ENCODE measurements around the gene CCNY. TPM values are rescaled to one million over a fixed set of nuclear protein-coding genes. Genes with fewer than 3 reads are reported as not detected.

CCNY gene
- total RNA-seq, 2 donors from 2014 or later: 31.6 to 54.0 TPM

DNA sequence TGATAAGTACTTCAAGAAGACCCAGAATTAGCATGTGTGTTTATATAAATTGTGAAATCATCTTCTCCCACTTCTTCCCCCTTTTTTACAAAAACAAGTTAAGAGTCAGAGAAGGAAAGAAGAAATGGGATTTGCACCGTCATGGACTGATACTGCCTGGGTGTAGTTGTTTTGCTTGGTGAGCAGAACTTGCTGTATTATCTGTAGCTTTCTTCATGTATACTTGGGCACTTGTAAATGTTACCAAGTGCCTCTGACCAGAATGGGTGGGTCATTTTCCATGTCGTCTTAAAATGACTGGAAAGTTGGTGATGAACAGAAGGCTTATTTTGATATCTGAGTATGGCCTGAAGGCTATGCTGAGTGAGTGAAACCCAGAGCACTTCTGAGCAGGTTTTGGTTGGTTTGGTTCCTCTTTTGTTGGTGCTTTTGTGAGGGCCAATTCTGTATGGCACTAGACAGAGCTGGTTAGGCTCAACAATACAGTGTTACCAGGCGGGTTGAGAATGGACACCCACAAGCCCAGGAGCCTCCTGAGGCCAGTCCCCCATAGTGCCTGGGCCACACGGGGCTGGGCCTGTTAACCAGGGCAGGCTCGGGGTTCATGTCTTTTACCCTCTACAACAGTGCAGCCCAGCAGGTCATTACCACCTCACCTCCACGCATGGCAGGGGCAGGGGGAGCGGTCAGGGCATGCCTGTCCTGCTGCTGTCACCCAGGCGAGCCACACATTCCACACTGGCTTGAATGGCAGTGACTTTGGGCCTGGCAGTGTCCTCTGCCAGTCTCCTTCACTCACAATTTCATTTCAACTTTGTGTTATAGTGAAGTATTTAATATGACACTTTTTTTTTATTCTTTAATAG lies 115.1 kb downstream of the CCNY start:
- no peaks in the 10 kb centered on the region for H3K9me3 ChIP-seq
- H3K4me1 ChIP-seq (replicated peaks): no peaks in the 10 kb centered on the region
- H3K36me3 ChIP-seq: no peaks in the 10 kb centered on the region
- 85% methylated on average over 8 of the region's 8 CpGs for WGBS
- intact Hi-C loops (cut with DNase I): no loop called here
- no peak overlapping the region for H3K4me3 ChIP-seq
- TF ChIP-seq POLR2AphosphoS5 (IDR thresholded peaks at IDR 0.05) (no peak), POLR2A (IDR thresholded peaks at IDR 0.05) (no peak)
- TF ChIP-seq, protein P1, sequence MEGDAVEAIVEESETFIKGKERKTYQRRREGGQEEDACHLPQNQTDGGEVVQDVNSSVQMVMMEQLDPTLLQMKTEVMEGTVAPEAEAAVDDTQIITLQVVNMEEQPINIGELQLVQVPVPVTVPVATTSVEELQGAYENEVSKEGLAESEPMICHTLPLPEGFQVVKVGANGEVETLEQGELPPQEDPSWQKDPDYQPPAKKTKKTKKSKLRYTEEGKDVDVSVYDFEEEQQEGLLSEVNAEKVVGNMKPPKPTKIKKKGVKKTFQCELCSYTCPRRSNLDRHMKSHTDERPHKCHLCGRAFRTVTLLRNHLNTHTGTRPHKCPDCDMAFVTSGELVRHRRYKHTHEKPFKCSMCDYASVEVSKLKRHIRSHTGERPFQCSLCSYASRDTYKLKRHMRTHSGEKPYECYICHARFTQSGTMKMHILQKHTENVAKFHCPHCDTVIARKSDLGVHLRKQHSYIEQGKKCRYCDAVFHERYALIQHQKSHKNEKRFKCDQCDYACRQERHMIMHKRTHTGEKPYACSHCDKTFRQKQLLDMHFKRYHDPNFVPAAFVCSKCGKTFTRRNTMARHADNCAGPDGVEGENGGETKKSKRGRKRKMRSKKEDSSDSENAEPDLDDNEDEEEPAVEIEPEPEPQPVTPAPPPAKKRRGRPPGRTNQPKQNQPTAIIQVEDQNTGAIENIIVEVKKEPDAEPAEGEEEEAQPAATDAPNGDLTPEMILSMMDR (IDR thresholded peaks at IDR 0.05): no peak
- no peaks in the 10 kb centered on the region for H3K27me3 ChIP-seq (replicated peaks; ENCODE audit: insufficient read depth)
- no peak for DNase-seq (ENCODE audit: low spot score)
- no peak overlapping the region for H3K27ac ChIP-seq

DNA sequence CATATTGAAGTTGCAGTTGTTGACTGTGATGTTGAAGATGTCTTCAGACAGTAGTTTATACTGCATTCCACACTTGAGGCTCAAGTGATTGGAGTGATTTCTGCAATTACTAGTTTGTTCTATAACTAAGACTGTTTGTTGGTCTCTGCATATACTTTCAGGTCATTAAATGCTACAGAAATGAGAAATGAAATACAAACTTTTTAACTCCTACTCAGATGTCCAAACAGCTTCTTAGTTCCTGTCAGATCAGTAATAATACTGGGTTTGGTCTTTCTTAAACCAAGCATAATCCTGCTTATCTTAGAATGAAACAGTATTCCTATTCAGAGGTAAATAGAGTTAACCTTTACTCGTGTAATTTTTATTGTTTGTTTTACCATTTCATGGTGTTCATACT lies 115.9 kb downstream of the CCNY start:
- intact Hi-C loops (cut with DNase I): no loop called here
- no peaks in the 10 kb centered on the region for H3K9me3 ChIP-seq
- WGBS: 8% methylated on average over 1 of the region's 1 CpG
- H3K27me3 ChIP-seq (replicated peaks; ENCODE audit: insufficient read depth): no peaks in the 10 kb centered on the region
- no peaks in the 10 kb centered on the region for H3K36me3 ChIP-seq
- no peak overlapping the region for H3K27ac ChIP-seq
- TF ChIP-seq POLR2A (IDR thresholded peaks at IDR 0.05): no peak
- TF ChIP-seq, protein P1 (IDR thresholded peaks at IDR 0.05): no peak
- no peak for TF ChIP-seq POLR2AphosphoS5 (IDR thresholded peaks at IDR 0.05)
- no peak overlapping the region for H3K4me3 ChIP-seq
- H3K4me1 ChIP-seq (replicated peaks): no peaks in the 10 kb centered on the region
- no peak for DNase-seq (ENCODE audit: low spot score)

DNA sequence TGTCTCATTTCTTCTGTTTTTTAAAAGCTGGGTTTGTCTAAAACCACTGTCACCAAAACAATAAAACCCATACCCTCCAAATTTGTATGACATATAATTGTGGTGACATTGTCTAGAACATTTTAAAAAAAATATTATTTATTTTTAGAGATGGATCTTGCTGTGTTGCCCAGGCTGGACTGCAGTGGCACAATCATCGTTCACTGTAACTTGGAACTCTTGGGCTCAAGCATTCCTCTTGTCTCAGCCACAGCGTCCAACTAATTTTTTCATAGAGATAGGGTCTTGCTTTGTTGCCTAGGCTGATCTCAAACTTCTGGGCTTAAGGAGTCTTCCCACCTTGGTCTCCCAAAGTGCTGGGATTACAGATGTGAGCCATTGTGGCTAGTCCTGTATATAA lies 116.5 kb downstream of the CCNY start:
- Histone ChIP-seq H3K27me3 (replicated peaks; ENCODE audit: insufficient read depth) (no peaks in the 10 kb centered on the region), H3K4me3 (no peak overlapping the region), H3K36me3 (no peaks in the 10 kb centered on the region), H3K27ac (no peak overlapping the region), H3K4me1 (replicated peaks) (no peaks in the 10 kb centered on the region), H3K9me3 (no peaks in the 10 kb centered on the region)
- intact Hi-C loops (cut with DNase I): no loop called here
- DNase-seq (ENCODE audit: low spot score): no peak
- TF ChIP-seq POLR2A (IDR thresholded peaks at IDR 0.05) (no peak), POLR2AphosphoS5 (IDR thresholded peaks at IDR 0.05) (no peak)
- TF ChIP-seq, protein P1 (IDR thresholded peaks at IDR 0.05): no peak
- 97% methylated on average over 2 of the region's 2 CpGs for WGBS

DNA sequence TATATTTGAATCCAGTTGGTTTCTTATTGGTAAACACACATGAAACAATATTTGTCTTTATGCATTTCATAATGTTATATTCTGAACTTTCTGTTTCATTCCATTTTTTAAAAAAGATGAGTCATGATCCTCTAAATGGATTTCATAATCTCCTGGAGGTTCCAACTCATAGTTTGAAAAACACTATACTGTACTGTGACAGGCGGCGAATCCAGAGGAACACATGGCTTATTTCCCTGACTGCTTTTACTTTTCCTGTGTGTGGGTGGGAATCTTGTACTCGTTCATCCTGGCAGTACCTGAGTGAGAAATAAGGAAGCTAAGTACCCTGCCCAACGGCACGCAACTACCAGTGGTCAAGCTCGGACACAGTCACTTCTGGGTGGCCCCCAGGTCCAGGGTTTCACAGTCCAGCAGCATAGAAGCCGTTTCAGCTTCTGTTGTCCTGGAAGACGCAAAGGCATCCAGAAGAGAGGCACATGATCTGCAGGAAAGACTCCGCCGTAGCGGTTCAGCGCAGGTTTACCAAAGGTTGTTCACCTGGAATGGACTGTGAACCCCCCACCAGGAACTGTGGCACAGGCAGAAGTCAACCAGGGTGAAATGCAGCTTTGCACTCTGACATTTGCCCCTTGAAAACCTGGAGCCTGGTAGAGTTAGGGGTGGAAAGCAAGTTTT lies 117.7 kb downstream of the CCNY start:
- no peak overlapping the region for H3K4me3 ChIP-seq
- TF ChIP-seq POLR2AphosphoS5 (IDR thresholded peaks at IDR 0.05) (no peak), POLR2A (IDR thresholded peaks at IDR 0.05) (no peak)
- TF ChIP-seq, protein P1 (IDR thresholded peaks at IDR 0.05): no peak
- H3K9me3 ChIP-seq: no peaks in the 10 kb centered on the region
- no peaks in the 10 kb centered on the region for H3K27me3 ChIP-seq (replicated peaks; ENCODE audit: insufficient read depth)
- no peaks in the 10 kb centered on the region for H3K4me1 ChIP-seq (replicated peaks)
- no peak for DNase-seq (ENCODE audit: low spot score)
- 78% methylated on average over 12 of the region's 12 CpGs for WGBS
- intact Hi-C loops (cut with DNase I): no loop called here
- H3K36me3 ChIP-seq: no peaks in the 10 kb centered on the region
- H3K27ac ChIP-seq: no peak overlapping the region

All from prostate gland (tissue), 2 donors.